Measurements from ENCODE around the gene USP54.

The USP54 gene

GRCh38 chr10:73529089-73529832, 61.9 kb downstream of the USP54 start:
- peak; percentile 68 to 77 for DNase-seq

GRCh38 chr10:73522263-73522662, 68.9 kb downstream of the USP54 start:
- DNase-seq, result no peak

GRCh38 chr10:73519336-73519735, 71.8 kb downstream of the USP54 start:
- no peak for DNase-seq

- no peak for DNase-seq
Observed at GRCh38 chr10:73517166-73517888, 73.8 kb downstream of the USP54 start.

- DNase-seq, result no peak
Observed at GRCh38 chr10:73512207-73512743, 78.9 kb downstream of the USP54 start.

GRCh38 chr10:73509695-73510094, 81.4 kb downstream of the USP54 start:
- DNase-seq, result no peak

GRCh38 chr10:73506491-73506890, 84.7 kb downstream of the USP54 start:
- no peak for DNase-seq

GRCh38 chr10:73506074-73506473, 85.1 kb downstream of the USP54 start:
- no peak for DNase-seq

- DNase-seq, result no peak
Observed at GRCh38 chr10:73503037-73503436, 88.1 kb downstream of the USP54 start.

GRCh38 chr10:73501651-73502050, 89.5 kb downstream of the USP54 start:
- no peak for DNase-seq

- DNase-seq, result no peak
Observed at GRCh38 chr10:73497623-73498022, 93.5 kb downstream of the USP54 start.

GRCh38 chr10:73495884-73496674, 95.1 kb downstream of the USP54 start, which contains the start of gene PPP3CB:
Gene PPP3CB, minus strand, starts transcription at chr10:73496024. Its CDS starts 135 bp downstream, at chr10:73495889.
- peak; percentile 94 to 96 for DNase-seq

GRCh38 chr10:73495226-73495883, 95.8 kb downstream of the USP54 start:
- DNase-seq, result peak; percentile 95 to 98

GRCh38 chr10:73494877-73495225, 96.3 kb downstream of the USP54 start:
- DNase-seq, result no peak

- DNase-seq, result no peak
Observed at GRCh38 chr10:73494213-73494612, 96.9 kb downstream of the USP54 start.

GRCh38 chr10:73493781-73494180, 97.4 kb downstream of the USP54 start:
- no peak for DNase-seq

- DNase-seq, result no peak
Observed at GRCh38 chr10:73486601-73487000, 104.5 kb downstream of the USP54 start.

GRCh38 chr10:73485320-73485719, 105.8 kb downstream of the USP54 start:
- DNase-seq, result no peak

- DNase-seq, result no peak
Observed at GRCh38 chr10:73480158-73480557, 111.0 kb downstream of the USP54 start.

- no peak for DNase-seq
Observed at GRCh38 chr10:73478636-73479035, 112.5 kb downstream of the USP54 start.

- no peak for DNase-seq
Observed at GRCh38 chr10:73471226-73471625, 119.9 kb downstream of the USP54 start.

GRCh38 chr10:73469579-73469978, 121.6 kb downstream of the USP54 start:
- DNase-seq, result peak; percentile 3 to 43

All from inflammatory macrophage (primary cell).